HepG2 (cell line): ENCODE measurements around the gene WDR81. TPM values are rescaled to one million over a fixed set of nuclear protein-coding genes. Genes with fewer than 3 reads are reported as not detected.
A peak's percentile ranks its signal among the peaks of the same experiment; 100 is the strongest.

ENCODE experiments used
- ELF1 ChIP-seq: sonication (generic); formaldehyde crosslinking; IDR thresholded peaks from 2 replicates; pipeline ENCODE4 v1.4.0; 2020; ENCODE audit warnings: missing genetic modification reagents
- ESRRA ChIP-seq: sonication (generic); formaldehyde crosslinking; IDR thresholded peaks from 2 replicates; pipeline ENCODE4 v1.5.1; 2020; ENCODE audit warnings: mild to moderate bottlenecking, low read depth, missing genetic modification reagents
- HNRNPK ChIP-seq: fragments of 200-400 bp; formaldehyde crosslinking; IDR thresholded peaks from 2 replicates; pipeline ENCODE4 v1.6.1; 2018; ENCODE audit warnings: low read length, low read depth, moderate library complexity, mild to moderate bottlenecking; ENCODE audit not compliant: poor library complexity, severe bottlenecking
- KDM5A ChIP-seq: fragments of 200-600 bp; sonication (generic); IDR thresholded peaks from 2 replicates; pipeline ENCODE4 v1.7.0; 2018; ENCODE audit warnings: antibody characterized with exemption, mild to moderate bottlenecking, low read length, borderline replicate concordance
- MIER3 ChIP-seq: IDR thresholded peaks from 2 replicates; pipeline ENCODE4 v1.6.1; 2016; ENCODE audit warnings: missing compliant biosample characterization, borderline replicate concordance
- MTF2 ChIP-seq: sonication (generic); formaldehyde crosslinking; IDR thresholded peaks from 2 replicates; pipeline ENCODE4 v1.5.0; 2020; ENCODE audit warnings: missing genetic modification reagents, borderline replicate concordance
- SP4 ChIP-seq: sonication (generic); formaldehyde crosslinking; IDR thresholded peaks from 2 replicates; pipeline ENCODE4 v1.8.1; 2023; ENCODE audit warnings: mild to moderate bottlenecking, missing genetic modification reagents
- SSRP1 ChIP-seq: IDR thresholded peaks from 2 replicates; pipeline ENCODE4 v1.6.1; 2016; ENCODE audit warnings: control low read depth
- ZGPAT ChIP-seq: IDR thresholded peaks from 2 replicates; pipeline ENCODE4 v1.6.1; 2016; ENCODE audit warnings: mild to moderate bottlenecking
- ZNF414 ChIP-seq: sonication (generic); formaldehyde crosslinking; IDR thresholded peaks from 2 replicates; pipeline ENCODE4 v1.5.0; 2020; ENCODE audit warnings: missing genetic modification reagents
- ZNF512B ChIP-seq: sonication (generic); formaldehyde crosslinking; IDR thresholded peaks from 2 replicates; pipeline ENCODE4 v1.5.1; 2020; ENCODE audit warnings: missing genetic modification reagents, mild to moderate bottlenecking, borderline replicate concordance
- ZNF773 ChIP-seq: sonication (generic); formaldehyde crosslinking; IDR thresholded peaks from 2 replicates; pipeline ENCODE4 v1.4.0; 2020; ENCODE audit warnings: missing genetic modification reagents, borderline replicate concordance
- ZNF816 ChIP-seq: sonication (generic); formaldehyde crosslinking; IDR thresholded peaks from 2 replicates; pipeline ENCODE4 v1.8.0; 2022; ENCODE audit warnings: missing genetic modification reagents, mild to moderate bottlenecking, borderline replicate concordance
- polyA plus RNA-seq, 8 experiments: library from polyadenylated mRNA; depleted of rRNA in 3 of 8; stranded (reverse) in 7 of 8; unstranded in 1 of 8; fragments of >200 nt; fragmentation: Illumina TruSeq in 4 of 8; extraction: Trizol in 4 of 8; gene quantifications; 2 replicates each; pipeline versions ENCODE4 v1.2.1 to v1.2.3, GENCODE V29; 2011 to 2016; ENCODE audit warnings: low read depth in 4 of 8, missing spikeins in 1 of 8, mixed read lengths in 1 of 8; ENCODE audit not compliant: insufficient read depth in 1 of 8
- total RNA-seq, 5 experiments: library from RNA; depleted of rRNA; stranded (reverse); fragments of >200 nt; fragmentation: Illumina TruSeq; extraction: Trizol; gene quantifications; 2 replicates each; pipeline ENCODE4 v1.2.3, GENCODE V29; 2016; ENCODE audit warnings: low read depth in 1 of 5
- TF ChIP-seq, protein P1 (sequence below): sonication (generic); formaldehyde crosslinking; IDR thresholded peaks from 2 replicates; pipeline ENCODE4 v1.5.1; 2020; ENCODE audit warnings: mild to moderate bottlenecking, missing genetic modification reagents, moderate library complexity
- TF ChIP-seq, protein P2 (sequence below): sonication (generic); formaldehyde crosslinking; IDR thresholded peaks from 2 replicates; pipeline ENCODE4; 2020; ENCODE audit warnings: missing genetic modification reagents, mild to moderate bottlenecking, borderline replicate concordance

The WDR81 gene
- total and polyA plus RNA-seq, 2 of the 13 experiments (the other 11 are each of a cell fraction or from before 2014, with no cell fraction given) = 9.1 to 16.7 TPM

DNA sequence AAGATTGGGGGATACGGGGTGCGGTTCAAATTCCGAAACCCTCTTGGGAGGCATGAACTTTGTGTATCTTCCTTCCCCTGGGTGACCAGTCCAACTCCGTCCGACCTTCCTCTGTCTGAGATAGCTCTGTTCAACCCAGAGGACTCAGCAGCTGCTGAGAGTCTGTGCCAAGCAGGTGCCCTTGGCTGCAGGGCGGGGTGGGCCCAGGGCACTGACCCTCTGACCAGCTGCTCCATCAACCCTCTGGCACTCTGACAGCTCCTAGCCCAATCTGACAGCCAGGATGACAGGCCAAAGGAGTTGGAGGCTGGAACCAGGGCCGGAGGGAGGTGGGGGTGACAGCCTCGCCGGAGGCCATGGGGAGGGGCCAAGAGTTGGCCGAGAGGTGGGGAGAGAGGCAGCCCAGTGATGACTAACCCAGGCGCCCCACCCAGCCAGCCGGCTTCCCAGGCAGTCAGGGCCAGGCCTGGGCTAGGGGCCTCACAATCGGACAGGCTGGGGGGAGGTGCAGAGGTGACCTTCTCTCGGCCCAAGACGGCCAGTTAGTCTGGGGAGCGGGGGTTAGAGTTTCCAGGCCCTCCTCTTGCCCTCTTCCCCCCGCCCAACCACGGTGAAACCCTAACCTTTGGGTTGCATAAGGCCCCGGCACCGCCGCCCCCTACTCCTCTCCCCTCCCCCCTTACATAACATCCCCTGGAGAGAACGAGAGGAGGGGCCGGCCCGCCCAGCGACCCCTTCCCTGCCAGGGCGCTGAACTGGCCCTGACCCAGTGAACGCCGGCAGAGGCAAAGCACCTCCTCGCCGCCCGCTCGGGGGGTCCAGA is 9.3 kb upstream of the WDR81 start (continued):
- TF ChIP-seq, protein P1, sequence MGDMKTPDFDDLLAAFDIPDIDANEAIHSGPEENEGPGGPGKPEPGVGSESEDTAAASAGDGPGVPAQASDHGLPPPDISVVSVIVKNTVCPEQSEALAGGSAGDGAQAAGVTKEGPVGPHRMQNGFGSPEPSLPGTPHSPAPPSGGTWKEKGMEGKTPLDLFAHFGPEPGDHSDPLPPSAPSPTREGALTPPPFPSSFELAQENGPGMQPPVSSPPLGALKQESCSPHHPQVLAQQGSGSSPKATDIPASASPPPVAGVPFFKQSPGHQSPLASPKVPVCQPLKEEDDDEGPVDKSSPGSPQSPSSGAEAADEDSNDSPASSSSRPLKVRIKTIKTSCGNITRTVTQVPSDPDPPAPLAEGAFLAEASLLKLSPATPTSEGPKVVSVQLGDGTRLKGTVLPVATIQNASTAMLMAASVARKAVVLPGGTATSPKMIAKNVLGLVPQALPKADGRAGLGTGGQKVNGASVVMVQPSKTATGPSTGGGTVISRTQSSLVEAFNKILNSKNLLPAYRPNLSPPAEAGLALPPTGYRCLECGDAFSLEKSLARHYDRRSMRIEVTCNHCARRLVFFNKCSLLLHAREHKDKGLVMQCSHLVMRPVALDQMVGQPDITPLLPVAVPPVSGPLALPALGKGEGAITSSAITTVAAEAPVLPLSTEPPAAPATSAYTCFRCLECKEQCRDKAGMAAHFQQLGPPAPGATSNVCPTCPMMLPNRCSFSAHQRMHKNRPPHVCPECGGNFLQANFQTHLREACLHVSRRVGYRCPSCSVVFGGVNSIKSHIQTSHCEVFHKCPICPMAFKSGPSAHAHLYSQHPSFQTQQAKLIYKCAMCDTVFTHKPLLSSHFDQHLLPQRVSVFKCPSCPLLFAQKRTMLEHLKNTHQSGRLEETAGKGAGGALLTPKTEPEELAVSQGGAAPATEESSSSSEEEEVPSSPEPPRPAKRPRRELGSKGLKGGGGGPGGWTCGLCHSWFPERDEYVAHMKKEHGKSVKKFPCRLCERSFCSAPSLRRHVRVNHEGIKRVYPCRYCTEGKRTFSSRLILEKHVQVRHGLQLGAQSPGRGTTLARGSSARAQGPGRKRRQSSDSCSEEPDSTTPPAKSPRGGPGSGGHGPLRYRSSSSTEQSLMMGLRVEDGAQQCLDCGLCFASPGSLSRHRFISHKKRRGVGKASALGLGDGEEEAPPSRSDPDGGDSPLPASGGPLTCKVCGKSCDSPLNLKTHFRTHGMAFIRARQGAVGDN (CRISPR knock-in tag) = peak; percentile 65
- TF ChIP-seq SSRP1 (CRISPR knock-in tag) (0 out of 2 replicates have a peak, but pooled peaks have one; percentile 42), ZNF816 (CRISPR knock-in tag) (peak; percentile 54; the same call in 1 of the 2 replicates), ELF1 (CRISPR knock-in tag) (peak; percentile 47), HNRNPK (no peak), MTF2 (CRISPR knock-in tag) (no peak), ZGPAT (peak; percentile 66; the same call in 1 of the 2 replicates), ZNF773 (CRISPR knock-in tag) (0 out of 2 replicates have a peak, but pooled peaks have one; percentile 16), ESRRA (peak; percentile 22; the same call in 1 of the 2 replicates), ZNF512B (no peak), ZNF414 (0 out of 2 replicates have a peak, but pooled peaks have one; percentile 32), MIER3 (0 out of 2 replicates have a peak, but pooled peaks have one; percentile 21), KDM5A (peak; percentile 50), SP4 (CRISPR knock-in tag) (peak; percentile 65; the same call in 1 of the 2 replicates)
- TF ChIP-seq, protein P2, sequence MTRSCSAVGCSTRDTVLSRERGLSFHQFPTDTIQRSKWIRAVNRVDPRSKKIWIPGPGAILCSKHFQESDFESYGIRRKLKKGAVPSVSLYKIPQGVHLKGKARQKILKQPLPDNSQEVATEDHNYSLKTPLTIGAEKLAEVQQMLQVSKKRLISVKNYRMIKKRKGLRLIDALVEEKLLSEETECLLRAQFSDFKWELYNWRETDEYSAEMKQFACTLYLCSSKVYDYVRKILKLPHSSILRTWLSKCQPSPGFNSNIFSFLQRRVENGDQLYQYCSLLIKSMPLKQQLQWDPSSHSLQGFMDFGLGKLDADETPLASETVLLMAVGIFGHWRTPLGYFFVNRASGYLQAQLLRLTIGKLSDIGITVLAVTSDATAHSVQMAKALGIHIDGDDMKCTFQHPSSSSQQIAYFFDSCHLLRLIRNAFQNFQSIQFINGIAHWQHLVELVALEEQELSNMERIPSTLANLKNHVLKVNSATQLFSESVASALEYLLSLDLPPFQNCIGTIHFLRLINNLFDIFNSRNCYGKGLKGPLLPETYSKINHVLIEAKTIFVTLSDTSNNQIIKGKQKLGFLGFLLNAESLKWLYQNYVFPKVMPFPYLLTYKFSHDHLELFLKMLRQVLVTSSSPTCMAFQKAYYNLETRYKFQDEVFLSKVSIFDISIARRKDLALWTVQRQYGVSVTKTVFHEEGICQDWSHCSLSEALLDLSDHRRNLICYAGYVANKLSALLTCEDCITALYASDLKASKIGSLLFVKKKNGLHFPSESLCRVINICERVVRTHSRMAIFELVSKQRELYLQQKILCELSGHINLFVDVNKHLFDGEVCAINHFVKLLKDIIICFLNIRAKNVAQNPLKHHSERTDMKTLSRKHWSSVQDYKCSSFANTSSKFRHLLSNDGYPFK (CRISPR knock-in tag) = peak; percentile 44; the same call in 1 of the 2 replicates
